Progenitor cell of endocrine pancreas (in vitro differentiated cells): ENCODE results near the gene C12orf54. TPM values are rescaled to one million over a fixed set of nuclear protein-coding genes. Genes with fewer than 3 reads are reported as not detected.
"Not testable (repeated sequence)": the region's sequence is repeated elsewhere in the genome, so short reads cannot be mapped to it uniquely, and the experiment has no call there.

ENCODE experiments used
- DNase-seq: peaks from one replicate; pipeline ENCODE4 v3.0.0; 2021; ENCODE audit warnings: low spot score; ENCODE audit not compliant: unreplicated experiment
- H3K27ac Mint-ChIP-seq: 2 replicates; pipeline ENCODE4 v1.8.0; 2021; ENCODE audit warnings: mild to moderate bottlenecking, moderate library complexity, mixed read lengths
- H3K27me3 Mint-ChIP-seq: 2 replicates; pipeline ENCODE4 v1.8.0; 2021; ENCODE audit warnings: mixed read lengths
- H3K36me3 Mint-ChIP-seq: 2 replicates; pipeline ENCODE4 v1.8.0; 2022; ENCODE audit warnings: mixed read lengths; ENCODE audit not compliant: insufficient read depth
- H3K4me1 Mint-ChIP-seq: 2 replicates; pipeline ENCODE4 v1.8.0; 2021; ENCODE audit warnings: low read depth, mixed read lengths
- H3K4me3 Mint-ChIP-seq: 2 replicates; pipeline ENCODE4 v1.8.0; 2021; ENCODE audit warnings: low read depth, mild to moderate bottlenecking, moderate library complexity, mixed read lengths
- H3K9me3 Mint-ChIP-seq: 2 replicates; pipeline ENCODE4 v1.8.0; 2021; ENCODE audit warnings: low read depth, mixed read lengths
- total RNA-seq: library from RNA; stranded (reverse); gene quantifications from 2 replicates; pipeline ENCODE4 v1.2.1, GENCODE V29; 2021
- TF ChIP-seq, protein P1 (sequence below): fragments of 200-600 bp; sonication (generic); IDR thresholded peaks from one replicate; pipeline ENCODE4 v1.5.0; 2021; ENCODE audit warnings: antibody characterized with exemption, mild to moderate bottlenecking; ENCODE audit not compliant: unreplicated experiment

Gene C12orf54
- total RNA-seq, 1 donor from 2014 or later, result not detected

DNA sequence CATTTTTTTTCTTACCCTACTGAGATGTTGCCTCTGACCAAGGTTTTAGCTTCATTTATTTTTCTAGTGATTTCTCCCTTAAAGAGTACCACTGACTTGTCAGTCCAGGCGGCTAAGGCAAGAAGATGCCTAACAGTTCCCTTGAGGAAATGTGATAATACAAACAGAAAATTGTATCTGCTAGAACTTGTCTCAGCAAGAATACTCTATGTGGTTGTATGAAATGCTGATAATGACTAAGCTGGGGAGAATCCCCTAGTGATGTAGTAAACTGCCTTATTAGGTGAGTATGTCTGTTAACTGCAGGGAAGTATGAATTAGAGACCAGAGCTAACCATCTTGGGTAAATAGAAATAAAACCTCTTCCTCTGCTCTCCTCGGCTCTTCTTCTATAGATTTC is 6.7 kb downstream of the C12orf54 start:
- no peak for DNase-seq
- H3K4me3 Mint-ChIP-seq, result no peak overlapping the region
- no peaks in the 10 kb centered on the region for H3K9me3 Mint-ChIP-seq

GRCh38 chr12:48489456-48489855 is 7.2 kb downstream of the C12orf54 start:
- not testable (repeated sequence) for DNase-seq, H3K27ac Mint-ChIP-seq, H3K4me1 Mint-ChIP-seq

More for the DNA sequence above, 6.7 kb downstream of the C12orf54 start:
- peaks cover 15% of the 10 kb centered on the region for H3K27me3 Mint-ChIP-seq
- TF ChIP-seq, protein P1, sequence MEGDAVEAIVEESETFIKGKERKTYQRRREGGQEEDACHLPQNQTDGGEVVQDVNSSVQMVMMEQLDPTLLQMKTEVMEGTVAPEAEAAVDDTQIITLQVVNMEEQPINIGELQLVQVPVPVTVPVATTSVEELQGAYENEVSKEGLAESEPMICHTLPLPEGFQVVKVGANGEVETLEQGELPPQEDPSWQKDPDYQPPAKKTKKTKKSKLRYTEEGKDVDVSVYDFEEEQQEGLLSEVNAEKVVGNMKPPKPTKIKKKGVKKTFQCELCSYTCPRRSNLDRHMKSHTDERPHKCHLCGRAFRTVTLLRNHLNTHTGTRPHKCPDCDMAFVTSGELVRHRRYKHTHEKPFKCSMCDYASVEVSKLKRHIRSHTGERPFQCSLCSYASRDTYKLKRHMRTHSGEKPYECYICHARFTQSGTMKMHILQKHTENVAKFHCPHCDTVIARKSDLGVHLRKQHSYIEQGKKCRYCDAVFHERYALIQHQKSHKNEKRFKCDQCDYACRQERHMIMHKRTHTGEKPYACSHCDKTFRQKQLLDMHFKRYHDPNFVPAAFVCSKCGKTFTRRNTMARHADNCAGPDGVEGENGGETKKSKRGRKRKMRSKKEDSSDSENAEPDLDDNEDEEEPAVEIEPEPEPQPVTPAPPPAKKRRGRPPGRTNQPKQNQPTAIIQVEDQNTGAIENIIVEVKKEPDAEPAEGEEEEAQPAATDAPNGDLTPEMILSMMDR, result no peak
- H3K4me1 Mint-ChIP-seq, result no peaks in the 10 kb centered on the region
- H3K27ac Mint-ChIP-seq, result no peak overlapping the region
- no peaks in the 10 kb centered on the region for H3K36me3 Mint-ChIP-seq

DNA sequence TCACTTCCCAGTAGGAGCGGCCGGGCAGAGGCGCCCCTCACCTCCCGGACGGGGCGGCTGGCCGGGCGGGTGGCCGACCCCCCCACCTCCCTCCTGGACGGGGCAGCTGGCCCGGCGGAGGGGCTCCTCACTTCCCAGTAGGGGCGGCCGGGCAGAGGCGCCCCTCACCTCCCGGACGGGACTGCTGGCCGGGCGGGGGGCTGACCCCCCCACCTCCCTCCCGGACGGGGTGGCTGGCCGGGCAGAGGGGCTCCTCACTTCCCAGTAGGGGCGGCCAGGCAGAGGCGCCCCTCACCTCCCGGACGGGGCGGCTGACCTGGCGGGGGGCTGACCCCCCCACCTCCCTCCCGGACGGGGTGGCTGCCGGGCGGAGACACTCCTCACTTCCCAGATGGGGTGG is 18.0 kb downstream of the C12orf54 start:
- not testable (repeated sequence) for H3K27ac Mint-ChIP-seq, DNase-seq, H3K27me3 Mint-ChIP-seq, H3K36me3 Mint-ChIP-seq, H3K4me1 Mint-ChIP-seq, H3K4me3 Mint-ChIP-seq
- peaks cover 37% of the 10 kb centered on the region for H3K9me3 Mint-ChIP-seq

More at GRCh38 chr12:48489456-48489855, 7.2 kb downstream of the C12orf54 start:
- H3K36me3 Mint-ChIP-seq, H3K4me3 Mint-ChIP-seq, H3K9me3 Mint-ChIP-seq: not testable (repeated sequence)
- H3K27me3 Mint-ChIP-seq, result peaks cover 15% of the 10 kb centered on the region

DNA sequence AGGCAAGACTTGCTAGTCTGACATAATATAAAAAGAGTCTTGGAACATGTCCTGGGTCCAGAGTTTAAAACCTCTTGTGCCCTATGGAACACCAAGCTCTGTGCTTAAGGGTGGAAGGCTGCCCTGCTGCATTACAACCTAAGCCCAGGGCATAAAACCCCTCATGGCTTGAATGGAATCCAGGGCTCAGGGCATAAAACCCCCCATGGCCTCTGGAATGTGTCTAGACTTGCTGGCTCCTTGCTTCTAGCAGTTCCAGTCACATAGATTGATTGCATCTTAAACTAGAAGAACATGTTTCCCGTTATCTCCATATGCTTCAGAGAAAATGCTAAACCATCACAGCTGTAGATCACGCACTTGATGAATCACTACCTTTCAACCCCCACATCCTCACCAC is 24.5 kb downstream of the C12orf54 start:
- H3K36me3 Mint-ChIP-seq, H3K27ac Mint-ChIP-seq, H3K4me1 Mint-ChIP-seq, H3K27me3 Mint-ChIP-seq, H3K4me3 Mint-ChIP-seq, DNase-seq: not testable (repeated sequence)
- H3K9me3 Mint-ChIP-seq, result peaks cover 47% of the 10 kb centered on the region

- H3K4me3 Mint-ChIP-seq, result no peak overlapping the region
- no peaks in the 10 kb centered on the region for H3K27me3 Mint-ChIP-seq
- peaks cover 46% of the 10 kb centered on the region for H3K9me3 Mint-ChIP-seq
Measured at GRCh38 chr12:48508987-48509386, 26.7 kb downstream of the C12orf54 start.

DNA sequence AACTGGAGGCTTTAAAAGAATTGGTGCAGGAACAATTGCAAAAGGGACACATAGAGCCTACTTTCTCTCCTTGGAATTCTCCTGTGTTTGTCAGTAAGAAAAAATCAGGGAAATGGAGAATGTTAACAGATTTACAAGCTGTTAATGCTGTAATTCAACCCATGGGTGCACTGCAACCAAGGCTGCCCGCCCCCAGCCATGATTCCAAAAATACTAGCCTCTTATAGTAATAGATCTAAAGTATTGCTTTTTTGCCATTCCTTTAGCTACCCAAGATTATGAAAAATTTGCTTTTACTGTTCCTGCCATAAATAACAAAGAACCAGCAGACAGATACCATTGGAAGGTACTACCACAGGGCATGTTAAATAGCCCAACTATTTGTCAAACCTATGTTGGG is 27.8 kb downstream of the C12orf54 start:
- Mint-ChIP-seq H3K9me3 (peaks cover 46% of the 10 kb centered on the region), H3K27ac (no peak overlapping the region), H3K4me1 (no peaks in the 10 kb centered on the region), H3K4me3 (no peak overlapping the region), H3K27me3 (no peaks in the 10 kb centered on the region), H3K36me3 (no peaks in the 10 kb centered on the region)
- DNase-seq, result no peak
- TF ChIP-seq, protein P1, result no peak

More at GRCh38 chr12:48508987-48509386, 26.7 kb downstream of the C12orf54 start:
- Mint-ChIP-seq H3K36me3 (no peaks in the 10 kb centered on the region), H3K4me1 (no peaks in the 10 kb centered on the region), H3K27ac (no peak overlapping the region)
- DNase-seq, result no peak
- TF ChIP-seq, protein P1, result no peak

- Mint-ChIP-seq H3K4me3 (no peak overlapping the region), H3K27ac (no peak overlapping the region), H3K27me3 (no peaks in the 10 kb centered on the region), H3K36me3 (no peaks in the 10 kb centered on the region), H3K4me1 (no peaks in the 10 kb centered on the region), H3K9me3 (peaks cover 35% of the 10 kb centered on the region)
- TF ChIP-seq, protein P1, result no peak
- no peak for DNase-seq
Measured at GRCh38 chr12:48512855-48513254, 30.6 kb downstream of the C12orf54 start.
